Head of caudate nucleus (tissue), 42 donors: ENCODE measurements around the gene DNAI2.

Source experiments
- DNase-seq, 42 donors: peaks; one replicate each; pipeline versions ENCODE4 v3.0.0 to v3.0.0-alpha.2; 2020 to 2021; ENCODE audit warnings: mixed read lengths in 7 of 42
- intact Hi-C: fragments of 100-400 bp; cut with DNase I; formaldehyde crosslinking; loops from one replicate; pipeline ENCODE4 v1.15.0; 2022

The DNAI2 gene, protein sequence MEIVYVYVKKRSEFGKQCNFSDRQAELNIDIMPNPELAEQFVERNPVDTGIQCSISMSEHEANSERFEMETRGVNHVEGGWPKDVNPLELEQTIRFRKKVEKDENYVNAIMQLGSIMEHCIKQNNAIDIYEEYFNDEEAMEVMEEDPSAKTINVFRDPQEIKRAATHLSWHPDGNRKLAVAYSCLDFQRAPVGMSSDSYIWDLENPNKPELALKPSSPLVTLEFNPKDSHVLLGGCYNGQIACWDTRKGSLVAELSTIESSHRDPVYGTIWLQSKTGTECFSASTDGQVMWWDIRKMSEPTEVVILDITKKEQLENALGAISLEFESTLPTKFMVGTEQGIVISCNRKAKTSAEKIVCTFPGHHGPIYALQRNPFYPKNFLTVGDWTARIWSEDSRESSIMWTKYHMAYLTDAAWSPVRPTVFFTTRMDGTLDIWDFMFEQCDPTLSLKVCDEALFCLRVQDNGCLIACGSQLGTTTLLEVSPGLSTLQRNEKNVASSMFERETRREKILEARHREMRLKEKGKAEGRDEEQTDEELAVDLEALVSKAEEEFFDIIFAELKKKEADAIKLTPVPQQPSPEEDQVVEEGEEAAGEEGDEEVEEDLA

DNA sequence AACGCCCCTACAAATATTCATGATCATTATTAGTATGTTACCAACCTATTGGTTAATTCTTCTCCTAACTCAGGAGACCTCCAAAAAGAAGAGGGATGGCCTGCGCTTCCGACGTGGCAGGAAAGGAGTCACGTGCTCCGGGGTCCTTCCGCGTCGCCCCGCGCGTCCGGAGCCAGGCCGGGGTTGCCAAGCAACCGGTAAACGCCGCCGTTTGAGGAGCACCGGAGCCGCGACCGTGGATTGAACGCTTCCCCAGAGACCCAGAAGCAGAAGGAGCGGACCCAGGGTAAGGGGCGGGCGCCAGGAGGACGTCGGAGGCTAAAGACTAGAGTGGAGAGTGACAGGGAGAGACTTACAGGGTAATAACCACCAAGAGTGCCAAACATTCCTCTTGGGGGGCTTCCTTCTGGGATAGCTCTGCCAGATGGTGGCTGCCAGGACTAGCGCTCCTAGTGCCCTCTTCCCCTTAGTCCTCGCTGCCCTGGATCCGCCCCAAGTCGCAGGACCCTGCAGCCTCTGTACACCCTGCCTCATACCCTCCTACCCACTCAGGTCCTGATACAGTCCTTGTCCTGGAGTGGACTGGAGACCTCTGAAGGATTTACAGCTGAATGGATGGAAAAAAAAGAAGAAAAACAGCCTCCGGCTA lies at the start of gene DNAI2:
Gene DNAI2, plus strand, starts transcription at position 175 of the 649 bp plus-strand sequence. CDS start 7,584 bp downstream, outside the sequence.
- intact Hi-C loops = no loop called here
- DNase-seq = peak in 9 of 42 donors; percentile 26 to 51 (median 40)

GRCh38 chr17:74224959-74225725 lies 48.9 kb upstream of the DNAI2 start:
- intact Hi-C loops = no loop called here
- no peak for DNase-seq

DNA sequence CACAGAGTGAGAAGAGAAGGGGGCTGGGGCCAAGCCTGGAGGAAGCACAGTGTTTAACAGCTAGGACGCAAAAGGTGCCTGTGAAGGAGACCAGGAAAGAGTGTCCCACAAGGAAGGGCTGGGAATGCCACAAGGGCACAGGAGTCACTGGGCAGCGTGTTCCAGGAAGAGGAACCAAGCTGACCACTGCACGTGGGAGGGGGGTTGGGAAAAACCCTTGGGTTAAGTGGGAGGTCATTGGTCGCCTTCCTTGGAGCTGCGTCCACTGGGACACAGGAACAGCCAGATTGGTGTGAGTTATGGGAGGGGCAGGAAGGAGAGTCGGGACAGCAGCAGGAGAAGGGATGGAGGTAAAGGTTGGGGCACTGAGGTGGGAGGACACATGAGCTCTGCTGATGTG lies 47.8 kb upstream of the DNAI2 start:
- no peak for DNase-seq
- intact Hi-C loops = no loop called here

DNA sequence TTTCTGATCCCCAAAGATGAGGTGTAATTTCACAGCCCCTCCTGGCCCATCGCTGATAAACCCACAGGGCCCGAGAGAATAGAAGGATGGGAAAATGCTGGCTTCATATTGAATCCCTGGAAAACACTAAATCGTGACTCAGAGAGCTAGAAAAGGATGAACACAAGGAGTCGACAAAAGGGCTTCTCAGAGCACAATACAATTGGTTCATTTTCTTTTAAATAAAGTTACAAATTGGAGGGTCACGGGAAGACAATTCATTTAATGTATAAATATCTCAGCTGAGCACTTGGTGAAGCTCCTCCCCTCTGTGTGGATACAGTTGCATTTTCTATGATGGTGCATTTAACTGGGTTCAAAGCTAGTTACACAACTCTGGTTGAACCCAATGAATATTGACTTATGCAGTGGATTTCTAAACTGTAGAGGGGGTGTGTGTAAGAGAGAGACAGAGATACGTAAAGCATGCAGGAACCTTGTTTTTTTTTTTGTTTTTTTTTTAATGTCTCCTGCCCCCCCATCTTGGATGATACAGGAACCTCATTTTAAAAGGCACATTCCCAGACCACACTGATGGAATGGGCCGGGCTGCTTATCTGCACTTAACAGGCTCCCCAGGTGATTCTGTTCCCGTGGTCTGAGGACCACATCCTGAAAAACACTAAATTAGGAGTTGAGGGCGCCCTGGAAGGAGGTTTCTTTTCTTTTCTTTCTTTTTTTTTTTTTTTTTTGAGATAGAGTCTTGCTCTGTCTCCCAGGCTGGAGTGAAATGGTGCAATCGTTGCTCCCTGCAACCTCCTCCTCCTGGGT lies 46.6 kb upstream of the DNAI2 start:
- DNase-seq = no peak
- intact Hi-C loops = no loop called here

- no peak for DNase-seq
- intact Hi-C loops = no loop called here
Observed at GRCh38 chr17:74228306-74228978, 45.6 kb upstream of the DNAI2 start.

GRCh38 chr17:74230896-74231295 lies 43.1 kb upstream of the DNAI2 start:
- no peak for DNase-seq
- intact Hi-C loops = no loop called here

- no peak for DNase-seq
- intact Hi-C loops = no loop called here
Observed at GRCh38 chr17:74231928-74232907, 41.8 kb upstream of the DNAI2 start.

DNA sequence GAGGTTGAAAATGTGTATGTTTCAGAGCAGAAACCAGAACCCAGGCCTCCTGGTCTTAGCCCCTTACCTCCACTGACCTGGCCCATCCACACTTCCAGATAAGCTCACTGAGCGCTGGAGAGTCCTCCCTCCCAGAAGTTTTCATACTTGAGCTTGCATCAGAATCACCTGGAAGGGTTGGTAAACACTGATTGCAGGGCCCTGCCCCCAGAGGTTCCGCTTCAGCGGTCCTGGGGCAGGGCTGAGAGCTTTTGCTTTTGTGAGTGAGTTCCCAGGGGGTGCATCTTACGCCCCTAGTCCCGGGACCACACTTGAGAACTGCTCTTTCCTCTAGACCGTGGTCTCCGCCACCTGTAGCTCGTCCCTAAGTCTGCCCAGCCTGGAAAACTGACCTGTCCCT lies 40.1 kb upstream of the DNAI2 start:
- intact Hi-C loops = no loop called here
- DNase-seq = no peak

- intact Hi-C loops = no loop called here
- DNase-seq = no peak
Observed at GRCh38 chr17:74234486-74234885, 39.5 kb upstream of the DNAI2 start.

- intact Hi-C loops = no loop called here
- peak in 41 of 42 donors; percentile 49 to 88 (median 70) for DNase-seq
Observed at GRCh38 chr17:74235040-74235581, 38.9 kb upstream of the DNAI2 start.

- peak in 8 of 42 donors; percentile 20 to 65 (median 50) for DNase-seq
- intact Hi-C loops = no loop called here
Observed at GRCh38 chr17:74235911-74236371, 38.1 kb upstream of the DNAI2 start.

DNA sequence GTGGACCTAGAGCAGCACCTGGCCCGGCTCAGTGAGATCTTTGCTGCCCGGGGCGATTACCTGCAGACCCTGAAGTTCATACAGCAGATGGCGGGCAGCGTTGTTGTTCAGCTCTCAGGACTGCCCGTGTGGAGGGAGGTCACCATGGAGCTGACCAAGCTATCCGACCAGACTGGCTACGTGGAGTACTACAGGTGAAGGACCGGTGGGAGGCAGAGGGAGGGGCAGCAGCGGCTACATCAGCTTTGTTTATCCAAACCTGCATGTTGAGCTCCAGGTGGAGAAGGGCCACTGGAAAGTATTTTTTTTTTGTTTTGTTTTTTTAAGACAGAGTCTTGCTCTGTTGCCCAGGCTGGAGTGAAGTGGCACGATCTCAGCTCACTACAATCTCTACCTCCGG lies 36.7 kb upstream of the DNAI2 start:
- intact Hi-C loops = no loop called here
- no peak for DNase-seq

DNA sequence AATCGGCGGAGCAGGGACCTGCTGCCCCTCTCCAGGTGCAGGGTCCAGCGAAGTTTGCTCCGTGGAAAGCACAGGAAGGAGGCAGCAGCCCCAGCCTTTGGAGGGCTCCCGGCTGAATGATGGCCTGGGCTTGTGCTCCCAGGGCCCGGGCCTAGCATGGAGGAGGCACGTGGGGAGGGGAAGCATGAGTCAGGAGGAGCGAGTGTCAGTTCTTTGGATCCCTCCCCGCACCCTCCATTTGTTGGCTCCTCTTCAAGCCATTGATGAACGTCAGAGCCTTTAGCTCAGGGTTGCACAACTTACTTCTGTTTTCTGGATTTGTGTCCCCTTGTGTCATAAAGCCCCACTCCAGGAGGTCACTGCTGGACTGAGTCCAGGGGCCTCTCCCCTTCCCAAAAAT lies 34.9 kb upstream of the DNAI2 start:
- peak in 5 of 42 donors; percentile 42 to 66 (median 48) for DNase-seq
- intact Hi-C loops = no loop called here

DNA sequence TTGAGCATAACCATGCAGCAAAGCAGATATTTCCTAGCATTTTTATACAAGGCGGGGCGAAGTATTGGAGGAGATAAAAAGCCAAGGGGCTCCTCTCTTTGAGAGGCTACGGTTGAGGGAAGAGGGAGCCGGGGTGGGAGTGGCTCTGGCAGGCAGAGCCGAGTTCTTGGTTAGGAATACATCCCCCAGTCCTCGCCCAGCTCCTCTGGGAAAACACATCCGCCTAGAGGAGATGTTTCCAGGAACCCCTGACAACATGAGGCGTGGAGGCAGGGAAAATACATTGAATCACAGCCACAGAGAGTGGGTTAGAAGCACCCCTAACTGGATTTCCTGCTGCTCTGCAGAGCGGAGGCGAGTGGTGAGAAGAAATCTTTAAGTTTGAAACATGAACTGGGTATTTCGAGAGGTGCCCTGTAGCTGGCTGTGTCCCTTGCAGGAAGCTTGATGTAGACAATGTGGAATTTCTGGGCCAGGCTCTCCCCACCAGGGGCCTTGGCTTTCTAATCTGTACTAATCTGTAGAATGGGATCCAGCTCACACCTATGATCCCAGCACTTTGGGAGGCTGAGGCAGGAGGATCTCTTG lies 33.3 kb upstream of the DNAI2 start:
- DNase-seq = no peak

GRCh38 chr17:74241431-74241830 lies 32.6 kb upstream of the DNAI2 start:
- DNase-seq = peak in 30 of 42 donors; percentile 29 to 75 (median 48)
- intact Hi-C loops = no loop called here

More for the DNA sequence above, 33.3 kb upstream of the DNAI2 start:
- intact Hi-C loops = no loop called here

GRCh38 chr17:74241847-74242246 lies 32.2 kb upstream of the DNAI2 start:
- intact Hi-C loops = no loop called here
- no peak for DNase-seq
